ENCODE measurements around the gene CPNE1.

CPNE1 gene

GRCh38 chr20:35661053-35661452 lies 3.6 kb downstream of the CPNE1 start:
- H3K4me3 ChIP-seq (ENCODE audit: low read depth, low read length), result no peak overlapping the region
- no peak for DNase-seq (ENCODE audit: low read depth)

- no peak for DNase-seq (ENCODE audit: low read depth)
- H3K4me3 ChIP-seq (ENCODE audit: low read depth, low read length), result no peak overlapping the region
Measured at GRCh38 chr20:35660122-35660937, 4.4 kb downstream of the CPNE1 start.

GRCh38 chr20:35657271-35657670 lies 7.4 kb downstream of the CPNE1 start:
- no peak overlapping the region for H3K4me3 ChIP-seq (ENCODE audit: low read depth, low read length)
- no peak for DNase-seq (ENCODE audit: low read depth)

- DNase-seq (ENCODE audit: low read depth), result no peak
- H3K4me3 ChIP-seq (ENCODE audit: low read depth, low read length), result no peak overlapping the region
Measured at GRCh38 chr20:35654415-35654814, 10.3 kb downstream of the CPNE1 start.

- H3K4me3 ChIP-seq (ENCODE audit: low read depth, low read length), result no peak overlapping the region
- DNase-seq (ENCODE audit: low read depth), result no peak
Measured at GRCh38 chr20:35653893-35654292, 10.8 kb downstream of the CPNE1 start.

GRCh38 chr20:35653430-35653734 lies 11.3 kb downstream of the CPNE1 start:
- H3K4me3 ChIP-seq (ENCODE audit: low read depth, low read length), result no peak overlapping the region
- no peak for DNase-seq (ENCODE audit: low read depth)

GRCh38 chr20:35652641-35653429 lies 11.9 kb downstream of the CPNE1 start:
- no peak for DNase-seq (ENCODE audit: low read depth)
- no peak overlapping the region for H3K4me3 ChIP-seq (ENCODE audit: low read depth, low read length)

GRCh38 chr20:35651958-35652357 lies 12.7 kb downstream of the CPNE1 start:
- no peak for DNase-seq (ENCODE audit: low read depth)
- H3K4me3 ChIP-seq (ENCODE audit: low read depth, low read length), result no peak overlapping the region

- no peak overlapping the region for H3K4me3 ChIP-seq (ENCODE audit: low read depth, low read length)
- no peak for DNase-seq (ENCODE audit: low read depth)
Measured at GRCh38 chr20:35650632-35651031, 14.1 kb downstream of the CPNE1 start.

- no peak for DNase-seq (ENCODE audit: low read depth)
- no peak overlapping the region for H3K4me3 ChIP-seq (ENCODE audit: low read depth, low read length)
Measured at GRCh38 chr20:35648836-35649235, 15.9 kb downstream of the CPNE1 start.

GRCh38 chr20:35644806-35645205 lies 19.9 kb downstream of the CPNE1 start:
- no peak for DNase-seq (ENCODE audit: low read depth)
- no peak overlapping the region for H3K4me3 ChIP-seq (ENCODE audit: low read depth, low read length)

- no peak for DNase-seq (ENCODE audit: low read depth)
- H3K4me3 ChIP-seq (ENCODE audit: low read depth, low read length), result no peak overlapping the region
Measured at GRCh38 chr20:35643045-35643444, 21.7 kb downstream of the CPNE1 start.

GRCh38 chr20:35641743-35642142 lies 23.0 kb downstream of the CPNE1 start:
- no peak for DNase-seq (ENCODE audit: low read depth)
- H3K4me3 ChIP-seq (ENCODE audit: low read depth, low read length), result no peak overlapping the region

GRCh38 chr20:35640724-35641123 lies 24.0 kb downstream of the CPNE1 start:
- H3K4me3 ChIP-seq (ENCODE audit: low read depth, low read length), result no peak overlapping the region
- no peak for DNase-seq (ENCODE audit: low read depth)

- no peak for DNase-seq (ENCODE audit: low read depth)
- H3K4me3 ChIP-seq (ENCODE audit: low read depth, low read length), result no peak overlapping the region
Measured at GRCh38 chr20:35638751-35639150, 25.9 kb downstream of the CPNE1 start.

GRCh38 chr20:35637276-35637675 lies 27.4 kb downstream of the CPNE1 start:
- H3K4me3 ChIP-seq (ENCODE audit: low read depth, low read length), result no peak overlapping the region
- DNase-seq (ENCODE audit: low read depth), result no peak

- H3K4me3 ChIP-seq (ENCODE audit: low read depth, low read length), result no peak overlapping the region
- no peak for DNase-seq (ENCODE audit: low read depth)
Measured at GRCh38 chr20:35636095-35636494, 28.6 kb downstream of the CPNE1 start.

GRCh38 chr20:35635652-35636051 lies 29.0 kb downstream of the CPNE1 start:
- no peak for DNase-seq (ENCODE audit: low read depth)
- no peak overlapping the region for H3K4me3 ChIP-seq (ENCODE audit: low read depth, low read length)

GRCh38 chr20:35632539-35633115 lies 32.1 kb downstream of the CPNE1 start:
- no peak for DNase-seq (ENCODE audit: low read depth)
- no peak overlapping the region for H3K4me3 ChIP-seq (ENCODE audit: low read depth, low read length)

- no peak for DNase-seq (ENCODE audit: low read depth)
- no peak overlapping the region for H3K4me3 ChIP-seq (ENCODE audit: low read depth, low read length)
Measured at GRCh38 chr20:35630636-35631035, 34.1 kb downstream of the CPNE1 start.
